Measurements from ENCODE around the gene PHPT1. TPM values are rescaled to one million over a fixed set of nuclear protein-coding genes. Genes with fewer than 3 reads are reported as not detected.
A peak's percentile ranks its signal among the peaks of the same experiment; 100 is the strongest.

PHPT1 gene
- total RNA-seq, 1 donor from 2014 or later: 215 TPM

DNA sequence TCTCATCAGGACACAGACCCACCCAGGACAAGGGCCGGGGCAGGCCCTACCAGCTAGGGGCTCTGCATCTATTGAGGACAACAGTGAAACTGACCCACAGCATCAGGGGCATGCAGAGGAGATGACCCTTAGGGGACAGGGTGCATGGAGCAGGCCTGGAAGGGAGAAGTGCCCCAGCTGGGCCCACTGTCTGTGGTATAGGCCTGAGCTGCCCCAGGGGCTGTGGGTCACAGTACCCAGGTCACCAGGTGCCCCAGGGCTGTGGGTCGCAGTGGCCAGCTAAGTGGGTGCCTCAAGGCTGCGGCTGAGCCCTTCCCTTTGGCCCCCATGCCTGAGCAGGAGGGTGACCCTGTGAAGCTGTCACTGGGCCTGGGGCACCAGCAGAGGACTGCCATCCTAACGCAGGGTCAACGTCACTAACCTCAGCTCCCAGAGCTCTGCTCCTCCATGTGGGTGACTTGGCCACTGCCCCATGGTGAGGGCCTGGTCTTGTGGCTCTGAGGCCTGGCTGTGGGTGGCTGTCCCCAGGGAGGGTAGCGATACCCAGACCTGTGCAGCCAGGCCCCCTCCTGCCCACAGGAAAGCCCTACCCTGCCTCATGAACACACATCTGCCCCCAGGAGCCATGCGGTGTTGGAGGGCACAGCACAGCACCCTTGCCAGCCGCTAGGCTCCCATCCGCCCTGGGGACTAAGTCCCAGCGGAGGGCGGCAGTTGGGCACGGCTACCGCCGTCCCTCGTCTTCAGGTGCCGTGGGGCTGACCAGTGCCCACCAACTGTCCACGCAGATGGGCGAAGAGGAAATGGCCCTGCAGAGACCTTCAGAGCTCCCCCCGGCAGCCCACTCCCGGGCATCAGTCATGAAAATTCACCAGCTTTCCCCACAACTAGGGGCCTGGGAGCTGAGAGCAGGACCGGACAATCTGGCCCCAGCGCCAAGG lies 12.0 kb downstream of the PHPT1 start:
- H3K4me2 ChIP-seq (ENCODE audit: low read length): no peak overlapping the region
- Mint-ChIP-seq H3K36me3 (ENCODE audit: low read depth, unreplicated experiment) (peaks cover 1% of the 10 kb centered on the region), H3K27me3 (ENCODE audit: low read depth, unreplicated experiment) (no peaks in the 10 kb centered on the region), H3K4me1 (ENCODE audit: low read depth, unreplicated experiment) (peaks cover 6% of the 10 kb centered on the region), H3K27ac (ENCODE audit: unreplicated experiment) (peak overlapping the region; percentile 41), H3K4me3 (ENCODE audit: unreplicated experiment) (no peak overlapping the region), H3K9me3 (ENCODE audit: unreplicated experiment) (no peaks in the 10 kb centered on the region)
- no peak overlapping the region for H3K27ac ChIP-seq (ENCODE audit: low read depth, low read length)
- H3K9ac ChIP-seq (ENCODE audit: low read length): no peak overlapping the region
- peaks cover 13% of the 10 kb centered on the region for H3K4me1 ChIP-seq (ENCODE audit: insufficient read depth, low read length)
- H3K36me3 ChIP-seq (ENCODE audit: insufficient read depth, low read length): peaks cover 4% of the 10 kb centered on the region
- H3K9me3 ChIP-seq (ENCODE audit: insufficient read depth, low read depth, low read length): no peaks in the 10 kb centered on the region
- no peak overlapping the region for H3K4me3 ChIP-seq (ENCODE audit: insufficient read depth, low read depth, low read length)
- no peak overlapping the region for H2AFZ ChIP-seq (ENCODE audit: low read depth, low read length)
- H3K27me3 ChIP-seq (ENCODE audit: insufficient read depth, low read length): no peaks in the 10 kb centered on the region
- DNase-seq (ENCODE audit: low read depth): no peak
- TF ChIP-seq, protein P1, sequence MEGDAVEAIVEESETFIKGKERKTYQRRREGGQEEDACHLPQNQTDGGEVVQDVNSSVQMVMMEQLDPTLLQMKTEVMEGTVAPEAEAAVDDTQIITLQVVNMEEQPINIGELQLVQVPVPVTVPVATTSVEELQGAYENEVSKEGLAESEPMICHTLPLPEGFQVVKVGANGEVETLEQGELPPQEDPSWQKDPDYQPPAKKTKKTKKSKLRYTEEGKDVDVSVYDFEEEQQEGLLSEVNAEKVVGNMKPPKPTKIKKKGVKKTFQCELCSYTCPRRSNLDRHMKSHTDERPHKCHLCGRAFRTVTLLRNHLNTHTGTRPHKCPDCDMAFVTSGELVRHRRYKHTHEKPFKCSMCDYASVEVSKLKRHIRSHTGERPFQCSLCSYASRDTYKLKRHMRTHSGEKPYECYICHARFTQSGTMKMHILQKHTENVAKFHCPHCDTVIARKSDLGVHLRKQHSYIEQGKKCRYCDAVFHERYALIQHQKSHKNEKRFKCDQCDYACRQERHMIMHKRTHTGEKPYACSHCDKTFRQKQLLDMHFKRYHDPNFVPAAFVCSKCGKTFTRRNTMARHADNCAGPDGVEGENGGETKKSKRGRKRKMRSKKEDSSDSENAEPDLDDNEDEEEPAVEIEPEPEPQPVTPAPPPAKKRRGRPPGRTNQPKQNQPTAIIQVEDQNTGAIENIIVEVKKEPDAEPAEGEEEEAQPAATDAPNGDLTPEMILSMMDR (IDR thresholded peaks at IDR 0.05; ENCODE audit: insufficient read depth, low read depth, low read length): no peak
- no peak for TF ChIP-seq EZH2 (IDR thresholded peaks at IDR 0.05; ENCODE audit: insufficient read depth, low read length)
- no peak for FAIRE-seq
- peaks cover 58% of the 10 kb centered on the region for H4K20me1 ChIP-seq (ENCODE audit: insufficient read depth, low read length)
- peaks cover 27% of the 10 kb centered on the region for H3K79me2 ChIP-seq (ENCODE audit: insufficient read depth, low read length)

DNA sequence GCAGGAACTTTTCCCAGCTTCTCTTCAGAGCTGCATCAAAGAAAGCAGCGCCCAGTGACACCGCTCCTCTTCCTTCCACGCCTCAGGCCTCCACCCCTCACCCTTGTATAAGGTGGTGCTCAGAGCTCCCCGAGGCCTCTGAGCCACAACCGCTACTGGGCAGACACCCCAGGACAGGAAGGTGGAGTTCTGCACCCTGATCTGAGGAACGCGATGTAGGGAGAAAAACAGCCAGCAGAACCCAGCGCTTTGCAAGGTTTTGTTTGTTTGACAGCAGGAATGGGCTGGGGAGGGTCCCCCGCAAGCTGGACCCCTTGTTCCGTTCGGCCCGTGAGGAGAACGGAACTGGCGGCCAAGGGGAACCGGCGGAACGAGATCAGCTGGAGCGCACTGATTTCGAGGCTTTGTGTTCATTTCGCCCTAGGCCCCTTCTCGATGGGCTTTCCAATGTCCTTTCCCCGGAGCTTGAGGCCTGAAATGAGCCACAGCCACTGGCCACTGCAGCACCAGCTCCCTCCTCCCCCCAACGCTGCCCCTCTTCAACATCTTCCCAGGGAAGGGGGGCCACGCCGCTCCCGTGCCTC lies 12.8 kb downstream of the PHPT1 start:
- H3K27me3 ChIP-seq (ENCODE audit: insufficient read depth, low read length): no peaks in the 10 kb centered on the region
- no peak for DNase-seq (ENCODE audit: low read depth)

More for the DNA sequence above, 12.8 kb downstream of the PHPT1 start:
- no peak overlapping the region for H3K4me3 Mint-ChIP-seq (ENCODE audit: unreplicated experiment)
- Histone ChIP-seq H3K4me2 (ENCODE audit: low read length) (no peak overlapping the region), H3K9ac (ENCODE audit: low read length) (no peak overlapping the region), H3K4me3 (ENCODE audit: insufficient read depth, low read depth, low read length) (no peak overlapping the region), H3K36me3 (ENCODE audit: insufficient read depth, low read length) (peaks cover 4% of the 10 kb centered on the region), H3K79me2 (ENCODE audit: insufficient read depth, low read length) (peaks cover 27% of the 10 kb centered on the region), H2AFZ (ENCODE audit: low read depth, low read length) (no peak overlapping the region), H3K9me3 (ENCODE audit: insufficient read depth, low read depth, low read length) (no peaks in the 10 kb centered on the region), H3K4me1 (ENCODE audit: insufficient read depth, low read length) (peaks cover 13% of the 10 kb centered on the region), H4K20me1 (ENCODE audit: insufficient read depth, low read length) (peaks cover 58% of the 10 kb centered on the region), H3K27ac (ENCODE audit: low read depth, low read length) (no peak overlapping the region)
- H3K36me3 Mint-ChIP-seq (ENCODE audit: low read depth, unreplicated experiment): peaks cover 1% of the 10 kb centered on the region
- FAIRE-seq: no peak
- no peak overlapping the region for H3K27ac Mint-ChIP-seq (ENCODE audit: unreplicated experiment)
- no peaks in the 10 kb centered on the region for H3K9me3 Mint-ChIP-seq (ENCODE audit: unreplicated experiment)
- H3K4me1 Mint-ChIP-seq (ENCODE audit: low read depth, unreplicated experiment): peaks cover 6% of the 10 kb centered on the region
- no peaks in the 10 kb centered on the region for H3K27me3 Mint-ChIP-seq (ENCODE audit: low read depth, unreplicated experiment)
- TF ChIP-seq EZH2 (IDR thresholded peaks at IDR 0.05; ENCODE audit: insufficient read depth, low read length): no peak
- TF ChIP-seq, protein P1 (IDR thresholded peaks at IDR 0.05; ENCODE audit: insufficient read depth, low read depth, low read length): no peak

All from astrocyte (in vitro differentiated cells and primary cell).